B cell (primary cell): ENCODE data around the gene B3GNT7. TPM values are rescaled to one million over a fixed set of nuclear protein-coding genes. Genes with fewer than 3 reads are reported as not detected.
"Not testable (repeated sequence)": the region's sequence is repeated elsewhere in the genome, so short reads cannot be mapped to it uniquely, and the experiment has no call there.

Source experiments
- ATAC-seq: fragments of 200-7000 bp; cut with Tn5 transposase; one replicate; pipeline ENCODE4 v1.10.0; 2021; ENCODE audit warnings: low read depth, mild to moderate bottlenecking, moderate number of reproducible peaks, moderate library complexity
- CTCF ChIA-PET: fragments of 350-600 bp; sonication (Branson Sonifier 250); formaldehyde crosslinking; loops from one replicate; lab custom pipeline; 2021; ENCODE audit warnings: antibody characterized with exemption, inconsistent platforms; lab: Charles Lee
- POLR2A ChIA-PET: fragments of 350-600 bp; sonication (Branson Sonifier 250); formaldehyde crosslinking; loops from one replicate; lab custom pipeline; 2021; ENCODE audit warnings: antibody characterized with exemption; lab: Charles Lee
- DNase-seq: peaks from one replicate; pipeline ENCODE4 v3.0.0; 2013
- H2AFZ ChIP-seq: 2 replicates; pipeline ENCODE4 v1.6.1; 2012; ENCODE audit warnings: mild to moderate bottlenecking, low read depth, low read length; ENCODE audit not compliant: insufficient read depth, poor library complexity, severe bottlenecking
- H3K27ac ChIP-seq, 2 donors: 1 replicate in 1 of 2; 2 replicates in 1 of 2; pipeline ENCODE4 v1.5.1; 2012 to 2013; ENCODE audit warnings: low read length in 2 of 2, mild to moderate bottlenecking in 2 of 2, moderate library complexity in 1 of 2
- H3K27me3 ChIP-seq, 4 experiments: fragments of 200-600 bp in 1 of 4; sonication (generic) in 1 of 4; replicated peaks in 1 of 4; 1 replicate in 2 of 4; 2 replicates in 2 of 4; pipeline versions ENCODE4 v1.6.1 to v1.7.0; 2013 to 2016; ENCODE audit warnings: low read length in 3 of 4, mild to moderate bottlenecking in 2 of 4, mixed read lengths in 1 of 4, moderate library complexity in 1 of 4; ENCODE audit not compliant: insufficient read depth in 4 of 4, control insufficient read depth in 3 of 4; ENCODE audit errors: control extremely low read depth in 1 of 4
- H3K36me3 ChIP-seq, 2 experiments: replicated peaks in 1 of 2; 1 replicate in 1 of 2; 2 replicates in 1 of 2; pipeline versions ENCODE4 v1.6.1 to v1.7.1; 2013; ENCODE audit warnings: low read length in 1 of 2; ENCODE audit not compliant: insufficient read depth in 2 of 2, control insufficient read depth in 1 of 2; ENCODE audit errors: control extremely low read depth in 1 of 2, extremely low read depth in 1 of 2
- H3K4me1 ChIP-seq, 2 donors: fragments of 200-600 bp in 1 of 2; sonication (generic) in 1 of 2; 1 replicate in 1 of 2; 2 replicates in 1 of 2; pipeline versions ENCODE4 v1.5.1 to v1.6.1; 2013 to 2017; ENCODE audit warnings: low read length in 2 of 2; ENCODE audit not compliant: control insufficient read depth in 2 of 2, insufficient read depth in 2 of 2
- H3K4me2 ChIP-seq: replicated peaks from 2 replicates; pipeline ENCODE3; 2012; ENCODE audit warnings: mild to moderate bottlenecking, low read depth, low read length; ENCODE audit not compliant: poor library complexity, severe bottlenecking
- H3K4me3 ChIP-seq, 5 experiments: fragments of 200-600 bp in 1 of 5; sonication (generic) in 1 of 5; 1 replicate in 3 of 5; 2 replicates in 2 of 5; pipeline versions ENCODE4 v1.5.1 to v1.7.0; 2011 to 2016; ENCODE audit warnings: low read length in 4 of 5, mild to moderate bottlenecking in 4 of 5, low read depth in 2 of 5, control low read depth in 1 of 5, moderate library complexity in 1 of 5; ENCODE audit not compliant: insufficient read depth in 1 of 5; ENCODE audit errors: control extremely low read depth in 1 of 5, extremely low read depth in 1 of 5
- H3K79me2 ChIP-seq: fragments of 200-600 bp; sonication (generic); one replicate; pipeline ENCODE4 v1.6.0; 2016; ENCODE audit warnings: low read length; ENCODE audit not compliant: control insufficient read depth, insufficient read depth
- H3K9ac ChIP-seq: fragments of 200-600 bp; sonication (generic); 2 replicates; pipeline ENCODE4 v1.6.1; 2017; ENCODE audit warnings: mild to moderate bottlenecking, low read length, moderate library complexity
- H3K9me3 ChIP-seq, 3 donors: one replicate each; pipeline versions ENCODE4 v1.6.1 to v1.7.1; 2013; ENCODE audit warnings: low read length in 2 of 3; ENCODE audit not compliant: control insufficient read depth in 2 of 3, insufficient read depth in 1 of 3; ENCODE audit errors: control extremely low read depth in 1 of 3
- H4K20me1 ChIP-seq: 2 replicates; pipeline ENCODE4 v1.6.0; 2012; ENCODE audit warnings: mild to moderate bottlenecking, low read length; ENCODE audit not compliant: insufficient read depth, control insufficient read depth, poor library complexity, severe bottlenecking
- H3K27ac Mint-ChIP-seq: one replicate; pipeline ENCODE4 v1.8.0; 2021; ENCODE audit warnings: mixed read lengths
- H3K27me3 Mint-ChIP-seq: one replicate; pipeline ENCODE4 v1.8.0; 2021; ENCODE audit warnings: mixed read lengths
- H3K4me1 Mint-ChIP-seq: one replicate; pipeline ENCODE4 v1.8.0; 2021; ENCODE audit warnings: mixed read lengths
- H3K4me3 Mint-ChIP-seq: one replicate; pipeline ENCODE4 v1.8.0; 2021; ENCODE audit warnings: mixed read lengths
- H3K9me3 Mint-ChIP-seq: one replicate; pipeline ENCODE4 v1.8.0; 2022; ENCODE audit warnings: mixed read lengths; ENCODE audit not compliant: insufficient read depth
- WGBS: methylation state at CpG from one replicate; pipeline ENCODE4 v1.1.5; 2013; ENCODE audit warnings: missing lambda C conversion rate; ENCODE audit not compliant: insufficient coverage; 5-methylcytosine and 5-hydroxymethylcytosine counted together
- intact Hi-C: fragments of 100-400 bp; cut with micrococcal nuclease; formaldehyde crosslinking; loops from one replicate; pipeline ENCODE4 v1.10.0; 2022
- polyA plus RNA-seq: library from polyadenylated mRNA; depleted of rRNA; stranded (reverse); fragments of >200 nt; gene quantifications from 2 replicates; pipeline ENCODE4 v1.2.3, GENCODE V29; 2012
- total RNA-seq, 2 donors: library from RNA; stranded (reverse); fragments of 120-200 nt in 1 of 2; gene quantifications; 1 replicate in 1 of 2; 2 replicates in 1 of 2; pipeline versions ENCODE4 v1.2.3 to v1.2.4, GENCODE V29; 2013 to 2022
- TF ChIP-seq, protein P1 (sequence below): fragments of 200-600 bp; IDR thresholded peaks from one replicate; pipeline ENCODE4 v1.8.0; 2022; ENCODE audit warnings: antibody characterized with exemption, mild to moderate bottlenecking

The B3GNT7 gene
- total and polyA plus RNA-seq, 2 donors (not counting 1 experiment from before 2014, with no cell fraction given), result 5.7 to 14.3 TPM

DNA sequence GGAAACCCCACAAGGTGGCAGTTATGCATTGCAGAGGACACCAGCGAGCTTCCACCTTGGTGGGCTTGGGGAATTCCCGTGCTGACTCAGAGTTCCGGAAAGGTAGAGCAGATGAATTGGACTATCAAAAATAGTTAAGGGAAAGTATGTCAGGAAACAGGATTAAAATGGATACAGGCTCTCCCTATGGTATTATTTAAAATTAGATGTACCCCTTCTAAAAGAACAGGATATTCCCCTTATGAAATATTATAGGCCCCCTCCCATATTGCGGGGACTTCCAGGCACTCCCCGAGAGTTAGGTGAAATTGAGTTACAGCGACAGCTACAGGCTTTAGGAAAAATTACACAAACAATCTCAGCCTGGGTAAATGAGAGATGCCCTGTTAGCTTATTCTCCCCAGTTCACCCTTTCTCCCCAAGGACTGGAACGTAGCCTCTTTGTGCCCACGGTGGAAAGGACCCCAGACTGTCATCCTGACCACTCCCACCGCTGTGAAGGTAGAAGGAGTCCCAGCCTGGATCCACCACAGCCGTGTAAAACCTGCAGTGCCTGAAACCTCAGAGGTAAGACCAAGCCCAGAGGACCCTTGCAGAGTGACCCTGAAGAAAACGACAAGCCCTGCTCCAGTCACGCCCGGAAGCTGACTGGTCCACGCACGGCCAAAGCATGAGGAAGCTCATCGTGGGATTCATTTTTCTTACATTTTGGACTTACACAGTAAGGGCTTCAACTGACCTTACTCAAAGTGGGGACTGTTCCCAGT is 10.3 kb downstream of the B3GNT7 start:
- H3K27ac Mint-ChIP-seq, result peak overlapping the region; percentile 71
- not testable (repeated sequence) for H3K79me2 ChIP-seq, H3K36me3 ChIP-seq, H3K27ac ChIP-seq, H3K27me3 ChIP-seq, H3K27me3 Mint-ChIP-seq, H3K4me3 ChIP-seq, H4K20me1 ChIP-seq, H3K4me2 ChIP-seq, H3K4me1 ChIP-seq, H3K9me3 ChIP-seq, H3K9ac ChIP-seq, H3K9me3 Mint-ChIP-seq
- DNase-seq (peak; percentile 77), ATAC-seq (peak; percentile 79)
- TF ChIP-seq, protein P1, sequence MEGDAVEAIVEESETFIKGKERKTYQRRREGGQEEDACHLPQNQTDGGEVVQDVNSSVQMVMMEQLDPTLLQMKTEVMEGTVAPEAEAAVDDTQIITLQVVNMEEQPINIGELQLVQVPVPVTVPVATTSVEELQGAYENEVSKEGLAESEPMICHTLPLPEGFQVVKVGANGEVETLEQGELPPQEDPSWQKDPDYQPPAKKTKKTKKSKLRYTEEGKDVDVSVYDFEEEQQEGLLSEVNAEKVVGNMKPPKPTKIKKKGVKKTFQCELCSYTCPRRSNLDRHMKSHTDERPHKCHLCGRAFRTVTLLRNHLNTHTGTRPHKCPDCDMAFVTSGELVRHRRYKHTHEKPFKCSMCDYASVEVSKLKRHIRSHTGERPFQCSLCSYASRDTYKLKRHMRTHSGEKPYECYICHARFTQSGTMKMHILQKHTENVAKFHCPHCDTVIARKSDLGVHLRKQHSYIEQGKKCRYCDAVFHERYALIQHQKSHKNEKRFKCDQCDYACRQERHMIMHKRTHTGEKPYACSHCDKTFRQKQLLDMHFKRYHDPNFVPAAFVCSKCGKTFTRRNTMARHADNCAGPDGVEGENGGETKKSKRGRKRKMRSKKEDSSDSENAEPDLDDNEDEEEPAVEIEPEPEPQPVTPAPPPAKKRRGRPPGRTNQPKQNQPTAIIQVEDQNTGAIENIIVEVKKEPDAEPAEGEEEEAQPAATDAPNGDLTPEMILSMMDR, result peak; percentile 72
- ChIA-PET POLR2A (interaction anchor here (1.7 kb wide), 1 partner anchor 12 kb away, joined by 8 read pairs; no protein-coding TSS in a partner anchor), CTCF (interaction anchor here (0.6 to 21.6 kb wide), 19 partner anchors 9 to 303 kb away, joined by 3 to 325 read pairs (median 4); partner anchors contain the start of gene B3GNT7)
- intact Hi-C loops, result loop anchor here (1.0 kb wide), 4 partner anchors 12 to 178 kb away; no protein-coding TSS in a partner anchor
- H2AFZ ChIP-seq, result peak overlapping the region; percentile 38
- H3K4me1 Mint-ChIP-seq, result peaks cover 16% of the 10 kb centered on the region
- WGBS, result 11% methylated on average over 8 of the region's 16 CpGs
- peak overlapping the region; percentile 66 for H3K4me3 Mint-ChIP-seq

- intact Hi-C loops, H3K9me3 Mint-ChIP-seq, H3K79me2 ChIP-seq, H3K27ac ChIP-seq, H3K27me3 Mint-ChIP-seq, H3K9me3 ChIP-seq, H3K36me3 ChIP-seq, H3K27me3 ChIP-seq, H3K9ac ChIP-seq, H2AFZ ChIP-seq, H4K20me1 ChIP-seq, DNase-seq, POLR2A ChIA-PET, H3K4me3 Mint-ChIP-seq, H3K27ac Mint-ChIP-seq, H3K4me3 ChIP-seq, H3K4me2 ChIP-seq, ATAC-seq: not testable (repeated sequence)
- peaks cover 23% of the 10 kb centered on the region for H3K4me1 Mint-ChIP-seq
- 100% methylated on average over 1 of the region's 5 CpGs for WGBS
- CTCF ChIA-PET, result interaction anchor here (1.0 to 21.6 kb wide), 11 partner anchors 13 to 304 kb away, joined by 3 to 325 read pairs (median 6); partner anchors contain the start of gene B3GNT7
- H3K4me1 ChIP-seq, result peaks cover 15 to 17% of the 10 kb centered on the region in 2 donors
Measured at GRCh38 chr2:231407686-231408085, 12.2 kb downstream of the B3GNT7 start.

- H3K27ac ChIP-seq, H3K4me2 ChIP-seq, H3K9ac ChIP-seq, H3K9me3 ChIP-seq, H3K4me3 Mint-ChIP-seq, H3K4me3 ChIP-seq, H3K27ac Mint-ChIP-seq, H4K20me1 ChIP-seq, POLR2A ChIA-PET, ATAC-seq, intact Hi-C loops, DNase-seq, H3K79me2 ChIP-seq, H2AFZ ChIP-seq, H3K27me3 Mint-ChIP-seq, H3K36me3 ChIP-seq, H3K9me3 Mint-ChIP-seq: not testable (repeated sequence)
- peaks cover 0 to 11% (median 1%) of the 10 kb centered on the region in 4 experiments for H3K27me3 ChIP-seq
- peaks cover 23% of the 10 kb centered on the region for H3K4me1 Mint-ChIP-seq
- WGBS, result 100% methylated on average over 1 of the region's 9 CpGs
- H3K4me1 ChIP-seq, result peaks cover 16 to 19% of the 10 kb centered on the region in 2 donors
- CTCF ChIA-PET, result interaction anchor here (1.0 to 21.6 kb wide), 11 partner anchors 13 to 305 kb away, joined by 3 to 325 read pairs (median 6); partner anchors contain the start of gene B3GNT7
Measured at GRCh38 chr2:231408304-231408703, 12.8 kb downstream of the B3GNT7 start.
